H1 (cell line): Measurements from ENCODE around the gene NCAM1. TPM values are rescaled to one million over a fixed set of nuclear protein-coding genes. Genes with fewer than 3 reads are reported as not detected.
A peak's percentile ranks its signal among the peaks of the same experiment; 100 is the strongest.

Experiments
- CTCF ChIA-PET: fragments of 300-600 bp; sonication (Branson Sonifier 250); formaldehyde crosslinking; loops from one replicate; lab custom pipeline; 2021; ENCODE audit not compliant: partially characterized antibody; lab: Charles Lee
- POLR2A ChIA-PET: fragments of 300-600 bp; sonication (Branson Sonifier 250); formaldehyde crosslinking; loops from one replicate; lab custom pipeline; 2021; ENCODE audit warnings: inconsistent platforms; ENCODE audit not compliant: partially characterized antibody; lab: Charles Lee
- DNase-seq, 2 experiments: peaks; one replicate each; pipeline versions ENCODE4 v3.0.0 to v3.0.0-alpha.2; 2010 to 2022; ENCODE audit warnings: low spot score in 2 of 2, low read depth in 1 of 2, mixed read lengths in 1 of 2
- FAIRE-seq: peaks from 2 replicates; lab custom pipeline; 2011; peaks lifted over from hg19 to GRCh38; lab: Jason Lieb, UNC
- H2AFZ ChIP-seq: 2 replicates; pipeline ENCODE4 v1.8.1; 2012; ENCODE audit warnings: low read length, inconsistent platforms
- H2AK5ac ChIP-seq: 2 replicates; pipeline ENCODE4 v1.6.1; 2013; ENCODE audit warnings: low read depth, low read length
- H2BK120ac ChIP-seq: replicated peaks from 2 replicates; pipeline ENCODE3; 2013; ENCODE audit warnings: low read depth, low read length, inconsistent platforms
- H2BK12ac ChIP-seq: 2 replicates; pipeline ENCODE4 v1.6.1; 2013; ENCODE audit warnings: low read depth, low read length
- H2BK15ac ChIP-seq: 2 replicates; pipeline ENCODE4 v1.6.1; 2013; ENCODE audit warnings: low read length
- H2BK20ac ChIP-seq: 2 replicates; pipeline ENCODE4 v1.6.1; 2013; ENCODE audit warnings: low read length
- H2BK5ac ChIP-seq: 2 replicates; pipeline ENCODE4 v1.6.1; 2013; ENCODE audit warnings: low read depth, low read length
- H3K14ac ChIP-seq: 2 replicates; pipeline ENCODE4 v1.6.1; 2013; ENCODE audit warnings: inconsistent platforms; ENCODE audit not compliant: insufficient read length
- H3K18ac ChIP-seq: 2 replicates; pipeline ENCODE4 v1.6.1; 2013; ENCODE audit warnings: low read length; ENCODE audit errors: extremely low read depth
- H3K23ac ChIP-seq: 2 replicates; pipeline ENCODE4 v1.6.1; 2013; ENCODE audit warnings: inconsistent platforms; ENCODE audit not compliant: insufficient read length
- H3K23me2 ChIP-seq: 2 replicates; pipeline ENCODE4 v1.6.1; 2013; ENCODE audit warnings: low read depth, low read length
- H3K27ac ChIP-seq: 2 replicates; pipeline ENCODE4 v1.6.1; 2011; ENCODE audit warnings: low read depth, low read length, inconsistent platforms
- H3K27me3 ChIP-seq, 4 experiments: replicated peaks in 1 of 4; 1 replicate in 1 of 4; 2 replicates in 3 of 4; pipeline versions ENCODE4 v1.6.1 to v1.8.1; 2011 to 2013; ENCODE audit warnings: low read length in 3 of 4, mild to moderate bottlenecking in 3 of 4, inconsistent platforms in 2 of 4, mixed read lengths in 2 of 4, moderate library complexity in 1 of 4; ENCODE audit not compliant: control insufficient read depth in 3 of 4, insufficient read depth in 3 of 4; ENCODE audit errors: extremely low read depth in 1 of 4
- H3K36me3 ChIP-seq, 4 experiments: 2 replicates each; pipeline versions ENCODE4 v1.6.1 to v1.8.1; 2011 to 2013; ENCODE audit warnings: mild to moderate bottlenecking in 4 of 4, low read length in 3 of 4, moderate library complexity in 2 of 4, control low read depth in 1 of 4, inconsistent platforms in 1 of 4; ENCODE audit not compliant: insufficient read depth in 4 of 4, control insufficient read depth in 2 of 4
- H3K4ac ChIP-seq: replicated peaks from 2 replicates; pipeline ENCODE3; 2013; ENCODE audit warnings: low read length, low read depth, mixed read lengths, inconsistent platforms; ENCODE audit not compliant: insufficient read length
- H3K4me1 ChIP-seq, 4 experiments: replicated peaks in 1 of 4; 1 replicate in 1 of 4; 2 replicates in 3 of 4; pipeline versions ENCODE4 v1.6.1 to v1.8.1; 2011 to 2013; ENCODE audit warnings: low read length in 3 of 4, inconsistent platforms in 2 of 4, mixed read lengths in 1 of 4; ENCODE audit not compliant: insufficient read depth in 4 of 4, control insufficient read depth in 3 of 4
- H3K4me2 ChIP-seq, 2 experiments: 2 replicates each; pipeline versions ENCODE4 v1.6.1 to v1.8.1; 2011 to 2013; ENCODE audit warnings: low read depth in 2 of 2, low read length in 2 of 2, control low read depth in 1 of 2, inconsistent platforms in 1 of 2, mild to moderate bottlenecking in 1 of 2; ENCODE audit not compliant: insufficient read depth in 1 of 2
- H3K4me3 ChIP-seq, 4 experiments: fragments of 200-600, 300-600 bp in 1 of 4; sonication (generic), shearing (Covaris generic), sonication (Bioruptor Twin) in 1 of 4; 2 replicates each; pipeline versions ENCODE4 v1.5.1 to v1.8.1; 2011 to 2016; ENCODE audit warnings: low read length in 4 of 4, low read depth in 3 of 4, control low read depth in 2 of 4, inconsistent platforms in 2 of 4, mild to moderate bottlenecking in 2 of 4, mixed read lengths in 1 of 4, moderate library complexity in 1 of 4; ENCODE audit not compliant: insufficient read depth in 2 of 4; ENCODE audit errors: extremely low read depth in 1 of 4
- H3K56ac ChIP-seq: replicated peaks from 2 replicates; pipeline ENCODE3; 2013; ENCODE audit warnings: low read depth, mild to moderate bottlenecking, mixed read lengths, low read length, inconsistent platforms; ENCODE audit not compliant: insufficient read length
- H3K79me1 ChIP-seq: 2 replicates; pipeline ENCODE4 v1.6.1; 2013; ENCODE audit warnings: low read depth, low read length, control low read depth
- H3K79me2 ChIP-seq, 2 experiments: 2 replicates each; pipeline versions ENCODE4 v1.6.1 to v1.8.1; 2012 to 2013; ENCODE audit warnings: low read length in 2 of 2, mild to moderate bottlenecking in 2 of 2, inconsistent platforms in 1 of 2; ENCODE audit not compliant: insufficient read depth in 2 of 2, control insufficient read depth in 1 of 2
- H3K9ac ChIP-seq, 4 experiments: replicated peaks in 1 of 4; 1 replicate in 1 of 4; 2 replicates in 3 of 4; pipeline versions ENCODE4 v1.6.1 to v1.8.1; 2011 to 2013; ENCODE audit warnings: low read depth in 3 of 4, low read length in 3 of 4, control low read depth in 2 of 4, mild to moderate bottlenecking in 2 of 4, moderate library complexity in 2 of 4, inconsistent platforms in 1 of 4; ENCODE audit errors: extremely low read depth in 1 of 4
- H3K9me3 ChIP-seq, 2 experiments: 2 replicates each; pipeline versions ENCODE4 v1.6.1 to v1.8.1; 2012 to 2013; ENCODE audit warnings: mild to moderate bottlenecking in 2 of 2, moderate library complexity in 2 of 2, control low read depth in 1 of 2, inconsistent platforms in 1 of 2, low read depth in 1 of 2, low read length in 1 of 2, mixed read lengths in 1 of 2; ENCODE audit not compliant: insufficient read depth in 2 of 2
- H4K20me1 ChIP-seq, 2 experiments: replicated peaks in 1 of 2; 2 replicates each; pipeline versions ENCODE3 to v1.8.1; 2011 to 2013; ENCODE audit warnings: inconsistent platforms in 2 of 2, low read length in 2 of 2, mild to moderate bottlenecking in 1 of 2; ENCODE audit not compliant: insufficient read depth in 2 of 2, control insufficient read depth in 1 of 2
- H4K5ac ChIP-seq: 2 replicates; pipeline ENCODE4 v1.6.1; 2013; ENCODE audit warnings: low read length, low read depth, mixed read lengths, inconsistent platforms; ENCODE audit not compliant: insufficient read length
- H4K8ac ChIP-seq: 2 replicates; pipeline ENCODE4 v1.8.0; 2013; ENCODE audit warnings: mild to moderate bottlenecking, moderate library complexity, low read length, inconsistent platforms; ENCODE audit not compliant: insufficient read depth; ENCODE audit errors: extremely low read depth
- H4K91ac ChIP-seq: replicated peaks from 2 replicates; pipeline ENCODE3; 2013; ENCODE audit warnings: low read length, mixed read lengths, inconsistent platforms; ENCODE audit not compliant: insufficient read length
- CEBPB ChIP-seq: IDR thresholded peaks from 2 replicates; pipeline ENCODE4 v1.6.1; 2012; ENCODE audit warnings: low read depth, low read length
- JUND ChIP-seq: IDR thresholded peaks from 2 replicates; pipeline ENCODE4 v1.6.1; 2011; ENCODE audit warnings: mild to moderate bottlenecking, improper control_type of control experiment, low read length
- POLR2AphosphoS5 ChIP-seq: IDR thresholded peaks from 2 replicates; pipeline ENCODE4 v1.6.1; 2011; ENCODE audit warnings: low read depth, low read length
- WGBS, 2 experiments: shearing (Covaris generic) in 1 of 2; methylation state at CpG; one replicate each; pipeline versions ENCODE4 v1.1.6 to v1.1.7; 2013 to 2015; ENCODE audit warnings: low lambda C conversion rate in 2 of 2, mixed read lengths in 2 of 2, inconsistent platforms in 1 of 2, low coverage in 1 of 2, missing lambda C conversion rate in 1 of 2; ENCODE audit not compliant: insufficient replicate concordance in 2 of 2, insufficient coverage in 1 of 2, insufficient read length in 1 of 2; ENCODE audit errors: extremely low coverage in 1 of 2, missing lambda C conversion rate in 1 of 2; 5-methylcytosine and 5-hydroxymethylcytosine counted together
- polyA plus RNA-seq, 7 experiments: library from polyadenylated mRNA; depleted of rRNA in 3 of 7; stranded (reverse) in 5 of 7; unstranded in 2 of 7; fragments of >200 nt in 5 of 7; fragments of 200-250 nt in 2 of 7; gene quantifications; 1 replicate in 5 of 7; 2 replicates in 1 of 7; 4 replicates in 1 of 7; pipeline versions ENCODE4 v1.2.1 to v1.2.3, GENCODE V29; 2011 to 2013; ENCODE audit warnings: missing spikeins in 2 of 7, mixed read lengths in 2 of 7
- total RNA-seq: library from RNA; stranded (reverse); fragmentation: NEBNext Ultra II Directional; extraction: Animal tissue kit (Norgen Biotek cat#: 25700); gene quantifications from 2 replicates; pipeline ENCODE4 v1.2.1, GENCODE V29; 2021

NCAM1 gene
- total and polyA plus RNA-seq, 2 of the 8 experiments (the other 6 are each of a cell fraction or from before 2014, with no cell fraction given) = 3.1 to 4.3 TPM

DNA sequence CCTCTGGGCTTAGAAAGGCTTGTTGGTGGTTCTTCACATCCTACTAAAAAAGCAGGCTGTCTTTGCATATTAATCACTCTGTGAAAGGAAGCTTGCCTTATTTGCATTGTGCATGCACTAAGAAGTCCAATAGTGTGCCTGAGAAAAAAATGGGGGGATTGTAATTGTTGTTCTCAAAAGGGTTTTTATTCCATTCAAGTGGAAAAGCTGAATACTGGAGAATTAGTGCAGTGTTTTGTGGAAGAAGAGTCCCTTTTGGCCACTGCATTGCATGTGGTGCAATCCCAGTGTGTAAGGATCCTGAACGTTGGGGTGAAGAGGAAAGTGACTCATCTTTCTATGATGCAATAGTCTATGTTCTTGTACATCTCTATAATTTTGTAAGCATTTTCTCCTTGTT, 16.5 kb downstream of the NCAM1 start:
- H4K91ac ChIP-seq = no peak overlapping the region
- WGBS, 2 experiments = 64% methylated on average over 1 of the region's 1 CpG; no CpG with 5 or more reads in 1 of the 2 experiments
- H3K79me1 ChIP-seq = no peaks in the 10 kb centered on the region
- H2AFZ ChIP-seq = 0 out of 2 replicates have a peak overlapping the region, but pooled peaks have one; percentile 13
- POLR2A ChIA-PET = no interaction called here
- H2BK15ac ChIP-seq = no peak overlapping the region
- H2BK120ac ChIP-seq = no peak overlapping the region
- H3K23ac ChIP-seq = no peak overlapping the region
- no peak overlapping the region for H2BK12ac ChIP-seq
- no peak overlapping the region for H3K56ac ChIP-seq
- H3K14ac ChIP-seq = no peak overlapping the region
- H3K9me3 ChIP-seq = no peaks in the 10 kb centered on the region
- H2BK5ac ChIP-seq = no peak overlapping the region
- H3K9ac ChIP-seq = no peak overlapping the region
- TF ChIP-seq CEBPB (peak; percentile 43; the same call in 1 of the 2 replicates), POLR2AphosphoS5 (no peak), JUND (0 out of 2 replicates have a peak, but pooled peaks have one; percentile 41)
- no peaks in the 10 kb centered on the region for H3K79me2 ChIP-seq
- H3K4me1 ChIP-seq = peaks cover 0 to 4% (median 0%) of the 10 kb centered on the region in 4 experiments; a peak in 1 of 7 replicates
- no peak overlapping the region for H3K4me3 ChIP-seq
- H3K27me3 ChIP-seq = no peaks in the 10 kb centered on the region
- no peak overlapping the region for H4K8ac ChIP-seq
- 0 out of 4 replicates have a peak overlapping the region, but pooled peaks of 1 of the 2 experiments have one; percentile 12 for H3K4me2 ChIP-seq
- H2AK5ac ChIP-seq = no peak overlapping the region
- H4K20me1 ChIP-seq = no peaks in the 10 kb centered on the region
- no peak overlapping the region for H3K18ac ChIP-seq
- H2BK20ac ChIP-seq = no peak overlapping the region
- H3K23me2 ChIP-seq = no peaks in the 10 kb centered on the region; the same call in 1 of the 2 replicates
- no peaks in the 10 kb centered on the region for H3K36me3 ChIP-seq
- no peak for DNase-seq
- peak; percentile 24 for FAIRE-seq
- no peak overlapping the region for H3K4ac ChIP-seq
- no peak overlapping the region for H3K27ac ChIP-seq
- no peak overlapping the region for H4K5ac ChIP-seq
- CTCF ChIA-PET = interaction anchor here (1.1 kb wide), 1 partner anchor 312 kb away, joined by 3 read pairs; no protein-coding TSS in a partner anchor
